DND-41 (cell line): ENCODE results near the gene NEMP2.
"Not testable (repeated sequence)": the region's sequence is repeated elsewhere in the genome, so short reads cannot be mapped to it uniquely, and the experiment has no call there.

ENCODE experiments used
- ATAC-seq: fragments of 200-7000 bp; cut with Tn5 transposase; 3 replicates; pipeline ENCODE4 v1.9.1; 2021; ENCODE audit warnings: low read depth; ENCODE audit not compliant: insufficient read depth
- DNase-seq: peaks from one replicate; pipeline ENCODE4 v3.0.0-alpha.2; 2020
- H2AFZ ChIP-seq: 2 replicates; pipeline ENCODE4 v1.6.0; 2012; ENCODE audit warnings: low read depth, low read length
- H3K27ac ChIP-seq: 2 replicates; pipeline ENCODE4 v1.5.1; 2012; ENCODE audit warnings: low read length, inconsistent platforms
- H3K27me3 ChIP-seq: fragments of 200-600 bp; sonication (generic); 2 replicates; pipeline ENCODE4 v1.6.0; 2012; ENCODE audit warnings: low read length, mild to moderate bottlenecking, inconsistent platforms; ENCODE audit not compliant: insufficient read depth, poor library complexity
- H3K36me3 ChIP-seq: 2 replicates; pipeline ENCODE4 v1.5.1; 2012; ENCODE audit warnings: low read length, inconsistent platforms; ENCODE audit not compliant: insufficient read depth
- H3K4me1 ChIP-seq: 2 replicates; pipeline ENCODE4 v1.5.1; 2012; ENCODE audit warnings: mild to moderate bottlenecking, low read length; ENCODE audit not compliant: insufficient read depth
- H3K4me2 ChIP-seq: 2 replicates; pipeline ENCODE4 v1.6.0; 2012; ENCODE audit warnings: mild to moderate bottlenecking, moderate library complexity, low read length, inconsistent platforms; ENCODE audit not compliant: insufficient read depth
- H3K4me3 ChIP-seq, 2 experiments: fragments of 200-600 bp in 1 of 2; shearing (Covaris generic) in 1 of 2; 2 replicates each; pipeline ENCODE4 v1.5.1; 2012 to 2016; ENCODE audit warnings: inconsistent platforms in 2 of 2, low read length in 2 of 2, mild to moderate bottlenecking in 2 of 2, low read depth in 1 of 2, moderate library complexity in 1 of 2
- H3K79me2 ChIP-seq: 2 replicates; pipeline ENCODE4 v1.6.0; 2012; ENCODE audit warnings: low read length, inconsistent platforms; ENCODE audit not compliant: insufficient read depth
- H3K9ac ChIP-seq: 2 replicates; pipeline ENCODE4 v1.6.0; 2012; ENCODE audit warnings: low read depth, mild to moderate bottlenecking, inconsistent platforms, low read length, moderate library complexity
- H3K9me3 ChIP-seq: 2 replicates; pipeline ENCODE4 v1.5.1; 2012; ENCODE audit warnings: low read length, moderate library complexity, mild to moderate bottlenecking, inconsistent platforms; ENCODE audit not compliant: insufficient read depth, severe bottlenecking
- H4K20me1 ChIP-seq: 2 replicates; pipeline ENCODE4 v1.6.0; 2012; ENCODE audit warnings: low read length; ENCODE audit not compliant: insufficient read depth
- CTCF ChIP-seq: IDR thresholded peaks from 2 replicates; pipeline ENCODE4 v1.5.1; 2012; ENCODE audit warnings: borderline replicate concordance, low read length, moderate library complexity, mild to moderate bottlenecking; ENCODE audit not compliant: poor library complexity, severe bottlenecking; ENCODE audit errors: extremely low read depth
- EZH2 ChIP-seq: IDR thresholded peaks from 3 replicates; pipeline ENCODE4 v1.6.1; 2012; ENCODE audit warnings: borderline replicate concordance, low read depth, mild to moderate bottlenecking, moderate library complexity, low read length, inconsistent platforms; ENCODE audit not compliant: severe bottlenecking

Gene NEMP2

GRCh38 chr2:190512539-190513095, 21.9 kb downstream of the NEMP2 start:
- Histone ChIP-seq H3K4me1 (peaks cover 31% of the 10 kb centered on the region), H3K9ac (no peak overlapping the region), H3K36me3 (peaks cover 65% of the 10 kb centered on the region), H2AFZ (no peak overlapping the region), H3K4me2 (no peak overlapping the region), H4K20me1 (no peaks in the 10 kb centered on the region), H3K4me3 (no peak overlapping the region), H3K79me2 (no peaks in the 10 kb centered on the region), H3K27me3 (no peaks in the 10 kb centered on the region), H3K27ac (no peak overlapping the region), H3K9me3 (no peaks in the 10 kb centered on the region)
- no peak for DNase-seq
- no peak for ATAC-seq
- TF ChIP-seq EZH2 (no peak), CTCF (no peak)

- no peak for TF ChIP-seq EZH2
- TF ChIP-seq CTCF = peak; percentile 41
- Histone ChIP-seq H2AFZ (no peak overlapping the region), H3K9ac (no peak overlapping the region), H3K4me1 (peaks cover 16% of the 10 kb centered on the region), H3K27me3 (no peaks in the 10 kb centered on the region), H3K27ac (no peak overlapping the region), H4K20me1 (no peaks in the 10 kb centered on the region), H3K4me2 (no peak overlapping the region), H3K4me3 (no peak overlapping the region), H3K36me3 (peaks cover 66% of the 10 kb centered on the region), H3K9me3 (no peaks in the 10 kb centered on the region), H3K79me2 (no peaks in the 10 kb centered on the region)
- ATAC-seq (no peak), DNase-seq (no peak)
Measured at GRCh38 chr2:190511104-190511503, 23.4 kb downstream of the NEMP2 start.

GRCh38 chr2:190509895-190510294, 24.6 kb downstream of the NEMP2 start:
- not testable (repeated sequence) for DNase-seq, ATAC-seq, H3K27ac ChIP-seq, H2AFZ ChIP-seq, H3K9me3 ChIP-seq, H3K4me2 ChIP-seq, H3K4me3 ChIP-seq, H3K27me3 ChIP-seq, H4K20me1 ChIP-seq, H3K9ac ChIP-seq, H3K79me2 ChIP-seq, H3K4me1 ChIP-seq
- H3K36me3 ChIP-seq = peaks cover 74% of the 10 kb centered on the region

- H3K36me3 ChIP-seq = peaks cover 76% of the 10 kb centered on the region
- H3K4me2 ChIP-seq = no peak overlapping the region
- no peak for DNase-seq
- H3K27ac ChIP-seq = no peak overlapping the region
- no peaks in the 10 kb centered on the region for H3K4me1 ChIP-seq
- no peaks in the 10 kb centered on the region for H4K20me1 ChIP-seq
- H3K9ac ChIP-seq = no peak overlapping the region
- H2AFZ ChIP-seq = no peak overlapping the region
- no peaks in the 10 kb centered on the region for H3K79me2 ChIP-seq
- H3K4me3 ChIP-seq = no peak overlapping the region
- ATAC-seq = no peak
- no peak for TF ChIP-seq CTCF
- no peak for TF ChIP-seq EZH2
- no peaks in the 10 kb centered on the region for H3K9me3 ChIP-seq
- no peaks in the 10 kb centered on the region for H3K27me3 ChIP-seq
Measured at GRCh38 chr2:190507135-190507534, 27.4 kb downstream of the NEMP2 start.
